IPS-NIHi11 (cell line): ENCODE data around the gene TFB2M.
A peak's percentile ranks its signal among the peaks of the same experiment; 100 is the strongest.
"Not testable (repeated sequence)": the region's sequence is repeated elsewhere in the genome, so short reads cannot be mapped to it uniquely, and the experiment has no call there.

Experiments
- DNase-seq: peaks from one replicate; pipeline ENCODE4 v3.0.0; 2012; ENCODE audit warnings: mixed read lengths, low spot score

Gene TFB2M

GRCh38 chr1:246583056-246583440 is 17.0 kb upstream of the TFB2M start:
- no peak for DNase-seq

GRCh38 chr1:246582301-246583055 is 16.4 kb upstream of the TFB2M start:
- no peak for DNase-seq

GRCh38 chr1:246580497-246581370 is 14.7 kb upstream of the TFB2M start:
- no peak for DNase-seq

DNA sequence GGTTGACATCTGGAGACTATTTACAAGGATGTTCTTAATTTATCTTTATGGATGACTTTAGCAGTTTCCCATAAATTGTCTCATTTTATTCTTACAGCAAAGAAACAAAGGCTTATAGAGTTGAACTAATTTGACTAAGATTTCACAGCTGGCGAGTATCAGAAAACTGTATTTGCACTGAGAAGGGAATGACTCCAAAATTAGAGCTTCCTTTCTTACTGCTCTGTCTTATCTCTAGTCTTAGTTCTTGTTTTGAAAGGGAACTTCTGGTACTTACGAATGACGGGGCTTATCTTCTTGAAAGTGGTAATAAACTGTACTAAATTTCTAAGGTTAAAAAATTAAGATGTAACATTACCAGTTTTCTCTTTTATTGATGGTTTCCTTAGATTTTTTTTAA is 13.8 kb upstream of the TFB2M start:
- no peak for DNase-seq

DNA sequence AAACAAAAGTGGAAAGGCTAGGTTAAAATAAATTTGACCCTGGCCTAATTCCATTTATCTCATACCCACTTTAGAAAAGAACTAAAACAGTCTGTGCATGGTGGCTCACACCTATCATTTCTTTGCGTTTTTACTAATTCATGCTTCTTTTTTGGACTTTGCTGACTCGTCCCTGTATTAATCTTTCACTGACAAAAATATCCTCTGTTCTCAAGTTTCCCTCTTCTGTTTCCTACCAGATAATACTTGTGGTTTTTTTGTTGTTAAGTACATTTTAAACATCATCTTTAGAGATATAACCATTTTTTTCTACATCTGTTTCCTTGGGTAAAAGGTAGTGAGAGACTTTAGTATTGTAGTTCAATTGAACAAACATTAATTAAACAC is 11.7 kb upstream of the TFB2M start:
- DNase-seq = no peak

DNA sequence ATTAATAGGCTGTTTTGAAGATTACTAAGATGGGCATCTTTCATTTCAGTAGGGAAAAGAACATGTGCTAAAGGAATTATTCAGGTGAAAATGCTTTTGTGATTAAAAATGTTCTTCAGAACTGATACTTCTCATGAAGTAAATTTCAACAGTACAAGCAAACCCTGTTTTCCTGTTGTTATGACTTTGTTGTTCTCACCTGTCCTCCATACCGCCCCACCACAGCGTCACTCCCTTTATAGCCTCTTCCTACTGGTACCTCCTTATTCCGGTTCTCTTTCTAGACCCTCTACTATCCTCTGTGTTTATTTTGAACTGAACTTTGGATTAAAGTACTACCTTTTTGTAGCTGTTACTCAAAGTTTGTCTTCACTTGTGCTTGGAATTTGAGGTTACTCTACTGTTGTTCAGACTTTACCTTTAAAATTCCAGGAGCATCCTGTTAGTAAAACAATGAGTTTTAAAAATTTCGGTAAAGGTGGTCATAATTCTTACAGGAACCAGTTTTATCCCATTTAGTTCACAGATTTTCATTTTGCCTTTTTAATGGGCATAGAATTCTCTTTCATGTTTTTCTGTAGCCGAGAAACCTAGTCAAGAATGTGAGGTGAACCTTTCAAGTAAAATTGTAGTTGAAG is 11.1 kb upstream of the TFB2M start:
- no peak for DNase-seq

GRCh38 chr1:246576709-246577032 is 10.6 kb upstream of the TFB2M start:
- DNase-seq = no peak

GRCh38 chr1:246573491-246573890 is 7.4 kb upstream of the TFB2M start:
- DNase-seq = no peak

GRCh38 chr1:246572785-246573184 is 6.7 kb upstream of the TFB2M start:
- DNase-seq = no peak

DNA sequence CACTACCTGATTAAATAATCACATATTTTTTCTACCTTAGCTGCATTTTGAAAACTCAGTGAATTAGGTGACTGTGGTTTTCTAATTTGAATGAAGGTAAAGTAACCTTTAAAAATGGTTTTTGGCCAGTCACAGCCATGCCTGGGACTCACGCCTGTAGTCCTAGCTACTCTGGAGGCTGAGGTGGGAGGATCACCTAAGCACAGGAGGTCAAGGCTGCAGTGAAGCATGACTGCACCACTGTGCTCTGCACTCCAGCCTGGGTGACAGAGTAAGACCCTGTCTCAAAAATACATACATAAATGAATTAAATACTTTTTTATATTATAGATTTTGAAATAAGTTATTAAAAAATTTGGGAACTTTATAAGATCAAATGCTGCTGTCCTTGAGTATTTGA is 5.9 kb upstream of the TFB2M start:
- no peak for DNase-seq

DNA sequence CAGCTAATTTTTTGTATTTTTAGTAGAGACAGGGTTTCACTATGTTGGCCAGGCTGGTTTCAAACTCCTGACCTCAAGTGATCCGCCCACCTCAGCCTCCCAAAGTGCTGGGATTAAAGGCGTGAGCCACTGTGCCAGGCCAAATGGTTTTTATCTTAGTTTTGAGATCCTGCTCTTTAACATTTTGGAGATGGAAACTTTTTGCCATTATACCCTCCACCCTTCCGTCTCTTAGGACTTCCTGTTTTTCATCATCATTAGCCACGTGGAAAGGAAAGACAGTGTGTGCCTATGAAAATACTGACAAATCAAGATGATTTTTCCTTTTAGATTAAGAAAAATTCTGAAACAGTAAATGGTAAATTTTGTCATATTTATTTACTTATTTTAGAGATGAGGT is 5.2 kb upstream of the TFB2M start:
- DNase-seq = not testable (repeated sequence)

GRCh38 chr1:246569248-246570238 is 3.5 kb upstream of the TFB2M start:
- DNase-seq = no peak

DNA sequence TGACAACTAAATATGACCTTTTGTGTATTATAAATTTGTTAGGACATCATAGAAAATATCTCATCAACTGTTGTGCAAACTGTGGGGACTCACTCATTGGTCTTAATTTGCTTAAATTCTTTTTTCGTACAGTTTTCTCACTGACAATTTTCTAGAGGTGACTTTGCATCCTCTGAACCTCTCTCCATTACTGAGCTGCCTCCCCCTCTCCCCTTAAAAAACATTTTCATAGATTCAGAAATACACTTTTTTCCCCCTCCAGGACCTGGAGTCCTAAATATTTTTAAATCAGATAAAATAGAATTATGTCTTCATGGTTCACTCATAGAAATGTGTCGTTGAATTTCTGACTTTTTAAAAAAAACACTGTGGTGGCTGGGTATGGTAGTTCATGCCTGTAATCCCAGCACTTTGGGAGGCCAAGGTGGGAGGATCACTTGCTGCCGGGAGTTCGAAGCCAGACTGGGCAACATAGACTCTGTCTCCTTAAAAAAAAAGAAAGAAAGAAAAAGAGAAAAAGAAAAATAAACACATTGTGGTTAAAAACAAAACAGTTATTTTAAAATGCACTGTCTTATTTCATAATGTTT is 1.7 kb upstream of the TFB2M start:
- no peak for DNase-seq

- no peak for DNase-seq
These were observed 968 bp upstream of the TFB2M start for GRCh38 chr1:246566813-246567645.

DNA sequence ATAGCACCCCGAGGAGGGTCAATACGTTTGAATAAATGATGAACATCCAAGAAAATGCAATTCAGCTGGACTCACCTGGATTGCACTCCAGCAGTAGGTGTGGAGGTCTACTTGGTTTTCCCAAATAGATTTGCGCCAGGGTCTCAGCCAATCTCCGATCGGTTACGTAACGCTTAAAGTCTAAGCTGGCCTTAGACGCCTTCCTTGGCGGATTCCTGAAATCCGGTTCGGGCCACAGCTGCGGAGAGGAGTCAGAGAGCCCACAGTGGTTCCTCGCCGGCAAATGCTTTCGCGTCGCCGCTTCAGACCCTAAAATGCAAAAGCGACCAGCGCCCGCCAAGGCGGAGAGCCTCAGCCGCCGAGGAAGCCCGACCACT is 322 bp downstream of the TFB2M start:
- peak; percentile 27 for DNase-seq

DNA sequence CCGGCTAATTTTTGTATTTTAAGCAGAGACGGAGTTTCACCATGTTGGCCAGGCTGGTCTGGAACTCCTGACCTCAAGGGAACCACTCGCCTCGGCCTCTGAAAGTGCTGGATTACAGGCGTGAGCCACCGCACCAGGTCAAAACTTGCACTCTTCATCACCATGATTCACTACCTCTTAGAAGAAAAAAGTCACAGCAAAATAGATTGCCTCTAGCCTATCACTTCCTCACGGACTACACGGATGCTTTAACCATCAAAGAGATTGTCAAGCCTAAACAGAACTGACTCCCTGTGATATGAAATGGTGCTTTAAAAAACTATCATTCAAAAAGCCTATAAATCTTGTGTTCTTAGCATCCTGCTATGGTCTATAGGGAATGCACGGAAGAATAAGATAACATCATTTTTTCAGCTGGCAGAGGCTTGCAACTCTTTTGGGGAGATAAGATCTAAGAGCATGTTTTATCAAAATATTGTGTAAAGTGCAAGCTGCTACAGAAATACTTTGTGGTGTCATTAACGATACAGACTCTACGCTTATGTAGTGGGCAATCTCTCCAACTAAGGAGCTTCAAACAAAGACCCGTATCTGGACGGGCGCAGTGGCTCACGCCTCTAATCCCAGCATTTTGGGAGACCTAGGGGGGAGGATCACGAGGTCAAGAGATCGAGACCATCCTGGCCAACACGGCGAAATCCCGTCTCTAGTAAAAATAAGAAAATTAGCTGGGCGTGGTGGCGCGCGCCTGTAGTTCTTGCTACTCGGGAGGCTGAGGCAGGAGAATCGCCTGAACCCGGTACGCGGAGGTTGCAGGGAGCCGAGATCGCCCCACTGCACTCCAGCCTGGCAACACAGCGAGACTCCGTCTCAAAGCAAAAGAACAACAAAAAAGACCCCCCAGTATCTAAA is 966 bp downstream of the TFB2M start:
- no peak for DNase-seq

GRCh38 chr1:246560833-246561232 is 5.2 kb downstream of the TFB2M start:
- not testable (repeated sequence) for DNase-seq

GRCh38 chr1:246559310-246559709 is 6.8 kb downstream of the TFB2M start:
- DNase-seq = no peak

- DNase-seq = no peak
These were observed 8.0 kb downstream of the TFB2M start for GRCh38 chr1:246558041-246558440.

DNA sequence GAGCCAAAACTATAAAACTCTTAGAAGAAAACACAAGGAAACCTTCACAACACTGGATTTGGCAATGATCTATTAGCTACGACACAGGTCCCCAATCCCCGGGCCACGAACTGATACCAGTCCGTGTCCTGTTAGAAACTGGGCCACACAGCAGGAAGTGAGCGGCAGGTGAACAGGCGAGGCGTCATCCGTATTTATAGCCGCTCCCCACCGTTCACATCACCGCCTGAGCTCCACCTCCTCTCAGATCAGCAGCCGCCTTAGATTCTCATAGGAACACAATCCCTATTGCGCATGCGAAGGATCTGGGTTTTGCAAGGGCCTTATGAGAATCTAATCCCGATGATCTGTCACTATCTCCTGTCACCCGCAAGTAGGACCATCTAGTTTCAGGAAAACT is 11.9 kb downstream of the TFB2M start:
- DNase-seq = no peak
